OCI-LY1 (cell line): ENCODE results near the gene HDGFL3.

Source experiments
- H2AFZ ChIP-seq: fragments of 200-600 bp; sonication (generic), shearing (Covaris generic); 2 replicates; pipeline ENCODE4 v1.6.0; 2014; ENCODE audit warnings: antibody characterized with exemption, mild to moderate bottlenecking, low read length
- H3F3A ChIP-seq: fragments of 200-600 bp; sonication (generic), shearing (Covaris generic); 2 replicates; pipeline ENCODE4 v1.6.0; 2014; ENCODE audit warnings: mild to moderate bottlenecking, antibody characterized with exemption, low read length, moderate library complexity; ENCODE audit not compliant: insufficient read depth
- H3K27ac ChIP-seq: fragments of 200-600 bp; sonication (generic); 2 replicates; pipeline ENCODE4 v1.5.1; 2014; ENCODE audit warnings: low read length, mixed run types, mild to moderate bottlenecking, low read depth; ENCODE audit not compliant: poor library complexity, severe bottlenecking
- H3K27me3 ChIP-seq: fragments of 200-600 bp; sonication (generic); 2 replicates; pipeline ENCODE4 v1.6.0; 2014; ENCODE audit warnings: antibody characterized with exemption, mild to moderate bottlenecking, low read length, moderate library complexity; ENCODE audit not compliant: insufficient read depth
- H3K36me3 ChIP-seq: fragments of 200-600 bp; sonication (generic); 2 replicates; pipeline ENCODE4 v1.6.1; 2014; ENCODE audit warnings: mild to moderate bottlenecking, antibody characterized with exemption, low read length, moderate library complexity, mixed read lengths; ENCODE audit not compliant: insufficient read depth
- H3K4me1 ChIP-seq: fragments of 200-600 bp; sonication (generic); 2 replicates; pipeline ENCODE4 v1.5.1; 2014; ENCODE audit warnings: mild to moderate bottlenecking, low read length, moderate library complexity; ENCODE audit not compliant: insufficient read depth, severe bottlenecking
- H3K4me2 ChIP-seq: fragments of 200-600 bp; sonication (generic), shearing (Covaris generic); 2 replicates; pipeline ENCODE4 v1.6.1; 2014; ENCODE audit warnings: low read length
- H3K4me3 ChIP-seq: fragments of 200-600 bp; sonication (generic); 2 replicates; pipeline ENCODE4 v1.5.1; 2014; ENCODE audit warnings: low read length, low read depth, mild to moderate bottlenecking, mixed read lengths; ENCODE audit not compliant: poor library complexity, severe bottlenecking
- H3K79me2 ChIP-seq: fragments of 200-600 bp; shearing (Covaris generic); 2 replicates; pipeline ENCODE4 v1.6.1; 2016; ENCODE audit warnings: mixed run types, low read length, mixed read lengths; ENCODE audit not compliant: insufficient read depth
- H3K9ac ChIP-seq: fragments of 200-600 bp; sonication (generic), shearing (Covaris generic); 2 replicates; pipeline ENCODE4 v1.6.1; 2014; ENCODE audit warnings: mild to moderate bottlenecking, low read length, mixed read lengths
- H3K9me2 ChIP-seq: fragments of 200-600 bp; sonication (generic), shearing (Covaris generic); 2 replicates; pipeline ENCODE4 v1.6.1; 2014; ENCODE audit warnings: low read depth, mild to moderate bottlenecking, low read length, mixed read lengths
- H3K9me3 ChIP-seq: fragments of 200-600 bp; shearing (Covaris generic); 2 replicates; pipeline ENCODE4 v1.6.1; 2014; ENCODE audit warnings: low read length, mixed read lengths
- H4K20me1 ChIP-seq: fragments of 200-600 bp; sonication (generic), shearing (Covaris generic); 2 replicates; pipeline ENCODE4 v1.6.0; 2016; ENCODE audit warnings: mild to moderate bottlenecking, low read length; ENCODE audit not compliant: insufficient read depth
- EZH2 ChIP-seq: fragments of 200-600 bp; sonication (generic), shearing (Covaris generic); IDR thresholded peaks from 2 replicates; pipeline ENCODE4 v1.8.0; 2017; ENCODE audit warnings: borderline replicate concordance, mixed run types, mild to moderate bottlenecking, antibody characterized with exemption, low read length, moderate library complexity, mixed read lengths
- TF ChIP-seq, protein P1 (sequence below): fragments of 200-600 bp; sonication (generic), shearing (Covaris generic); IDR thresholded peaks from 2 replicates; pipeline ENCODE4 v1.5.1; 2017; ENCODE audit warnings: mild to moderate bottlenecking, antibody characterized with exemption, low read length, moderate library complexity, mixed read lengths

The HDGFL3 gene

DNA sequence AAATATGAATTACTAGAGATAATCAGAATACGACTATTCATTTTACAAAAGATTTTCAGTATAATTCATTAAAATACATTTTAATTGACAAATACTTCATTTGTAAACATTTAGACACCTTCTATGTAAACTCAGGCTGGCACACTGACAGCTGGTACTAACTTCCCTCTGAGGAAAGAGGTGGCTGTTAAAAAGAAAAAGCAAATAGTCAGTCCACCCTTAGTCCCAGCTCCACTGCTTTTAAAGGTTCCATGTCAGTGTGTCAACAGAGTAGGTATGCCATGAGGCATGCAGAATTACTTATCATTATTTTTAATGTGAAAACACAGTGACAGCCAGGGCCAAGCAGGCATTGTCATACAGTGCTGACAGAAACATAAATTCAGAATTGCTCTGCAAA lies 84.1 kb downstream of the HDGFL3 start:
- H4K20me1 ChIP-seq = no peaks in the 10 kb centered on the region
- H3K4me2 ChIP-seq = no peak overlapping the region
- no peaks in the 10 kb centered on the region for H3K9me2 ChIP-seq
- no peak overlapping the region for H3K9ac ChIP-seq
- H3K79me2 ChIP-seq = no peaks in the 10 kb centered on the region
- H3K36me3 ChIP-seq = no peaks in the 10 kb centered on the region
- no peak overlapping the region for H3K27ac ChIP-seq
- no peak overlapping the region for H3K4me3 ChIP-seq
- H3K4me1 ChIP-seq = no peaks in the 10 kb centered on the region
- H3F3A ChIP-seq = no peaks in the 10 kb centered on the region
- H3K27me3 ChIP-seq = no peaks in the 10 kb centered on the region
- H3K9me3 ChIP-seq = no peaks in the 10 kb centered on the region
- no peak overlapping the region for H2AFZ ChIP-seq
- TF ChIP-seq EZH2 = no peak
- TF ChIP-seq, protein P1, sequence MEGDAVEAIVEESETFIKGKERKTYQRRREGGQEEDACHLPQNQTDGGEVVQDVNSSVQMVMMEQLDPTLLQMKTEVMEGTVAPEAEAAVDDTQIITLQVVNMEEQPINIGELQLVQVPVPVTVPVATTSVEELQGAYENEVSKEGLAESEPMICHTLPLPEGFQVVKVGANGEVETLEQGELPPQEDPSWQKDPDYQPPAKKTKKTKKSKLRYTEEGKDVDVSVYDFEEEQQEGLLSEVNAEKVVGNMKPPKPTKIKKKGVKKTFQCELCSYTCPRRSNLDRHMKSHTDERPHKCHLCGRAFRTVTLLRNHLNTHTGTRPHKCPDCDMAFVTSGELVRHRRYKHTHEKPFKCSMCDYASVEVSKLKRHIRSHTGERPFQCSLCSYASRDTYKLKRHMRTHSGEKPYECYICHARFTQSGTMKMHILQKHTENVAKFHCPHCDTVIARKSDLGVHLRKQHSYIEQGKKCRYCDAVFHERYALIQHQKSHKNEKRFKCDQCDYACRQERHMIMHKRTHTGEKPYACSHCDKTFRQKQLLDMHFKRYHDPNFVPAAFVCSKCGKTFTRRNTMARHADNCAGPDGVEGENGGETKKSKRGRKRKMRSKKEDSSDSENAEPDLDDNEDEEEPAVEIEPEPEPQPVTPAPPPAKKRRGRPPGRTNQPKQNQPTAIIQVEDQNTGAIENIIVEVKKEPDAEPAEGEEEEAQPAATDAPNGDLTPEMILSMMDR = no peak

DNA sequence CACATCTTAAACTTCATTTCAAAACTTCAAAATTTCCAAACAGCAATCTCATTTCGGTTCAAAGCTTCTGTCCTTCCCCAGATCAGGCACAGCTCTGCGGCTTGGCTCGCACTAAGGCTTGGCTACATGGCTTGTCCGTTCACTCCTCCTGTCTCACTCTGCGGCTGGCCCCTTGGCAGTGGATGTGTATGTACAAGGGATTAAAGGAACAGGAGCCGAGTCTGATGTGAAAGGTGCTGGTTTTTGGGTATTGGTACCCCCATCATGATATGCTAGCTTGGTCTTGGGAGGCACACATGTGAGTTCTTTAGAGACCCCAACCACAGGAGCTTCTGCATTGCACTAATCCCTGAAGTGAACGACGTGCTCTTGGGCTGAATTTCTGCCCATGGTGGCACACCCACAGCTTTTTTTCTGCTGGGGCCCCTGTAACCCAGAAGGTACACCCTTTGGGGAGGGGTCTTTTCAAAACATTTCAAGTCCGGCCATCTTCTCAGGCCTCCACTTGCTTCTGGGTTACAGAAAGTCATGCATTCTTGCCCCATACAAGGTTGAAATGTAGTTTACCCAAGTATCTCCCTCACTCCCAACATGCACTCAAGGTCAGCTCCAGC lies 87.5 kb downstream of the HDGFL3 start:
- Histone ChIP-seq H3K79me2 (no peaks in the 10 kb centered on the region), H3K9ac (no peak overlapping the region), H3K36me3 (no peaks in the 10 kb centered on the region), H3K4me3 (no peak overlapping the region), H2AFZ (no peak overlapping the region), H3K4me1 (no peaks in the 10 kb centered on the region), H4K20me1 (no peaks in the 10 kb centered on the region), H3F3A (no peaks in the 10 kb centered on the region), H3K9me2 (no peaks in the 10 kb centered on the region), H3K27ac (no peak overlapping the region), H3K9me3 (no peaks in the 10 kb centered on the region), H3K4me2 (no peak overlapping the region), H3K27me3 (peaks cover 4% of the 10 kb centered on the region; the same call in 1 of the 2 replicates)
- no peak for TF ChIP-seq EZH2
- TF ChIP-seq, protein P1 = no peak

DNA sequence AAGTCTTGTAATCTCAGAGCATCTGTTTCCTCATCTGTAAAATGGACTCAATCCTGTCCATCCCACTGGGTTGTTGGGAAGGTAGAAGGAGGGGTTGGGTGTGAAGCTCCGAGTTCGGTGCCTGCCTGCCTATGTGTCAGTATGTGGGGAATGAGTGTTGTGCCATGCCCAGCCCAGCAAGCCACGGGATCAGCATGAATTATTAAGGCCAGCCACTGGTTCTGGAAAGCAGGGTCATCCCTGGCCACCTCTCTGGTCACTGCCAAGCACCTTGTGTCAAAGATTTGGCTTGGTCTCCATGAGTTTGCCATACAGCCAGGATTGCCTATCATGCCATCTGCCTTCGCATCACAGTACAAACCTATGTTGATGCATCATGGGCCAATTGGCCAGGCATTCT lies 88.7 kb downstream of the HDGFL3 start:
- Histone ChIP-seq H3K36me3 (no peaks in the 10 kb centered on the region), H3K4me1 (no peaks in the 10 kb centered on the region), H2AFZ (no peak overlapping the region), H3K27me3 (peaks cover 4% of the 10 kb centered on the region; the same call in 1 of the 2 replicates), H3K9ac (no peak overlapping the region), H3K4me2 (no peak overlapping the region), H3K9me3 (no peaks in the 10 kb centered on the region), H4K20me1 (no peaks in the 10 kb centered on the region), H3K9me2 (no peaks in the 10 kb centered on the region), H3F3A (no peaks in the 10 kb centered on the region), H3K79me2 (no peaks in the 10 kb centered on the region), H3K4me3 (no peak overlapping the region), H3K27ac (no peak overlapping the region)
- TF ChIP-seq, protein P1 = no peak
- TF ChIP-seq EZH2 = no peak
